SU-DHL-6 (cell line): ENCODE results near the gene SOX5.

Experiments used
- H2AFZ ChIP-seq: fragments of 200-600 bp; sonication (generic); 2 replicates; pipeline ENCODE4 v1.6.1; 2014; ENCODE audit warnings: low read depth, mild to moderate bottlenecking, moderate library complexity, mixed read lengths, antibody characterized with exemption, low read length; ENCODE audit not compliant: severe bottlenecking
- H3F3A ChIP-seq: fragments of 200-600 bp; shearing (Covaris generic); 2 replicates; pipeline ENCODE4 v1.6.0; 2016; ENCODE audit warnings: antibody characterized with exemption, mild to moderate bottlenecking; ENCODE audit not compliant: insufficient read depth
- H3K27ac ChIP-seq: fragments of 200-600 bp; sonication (generic); 2 replicates; pipeline ENCODE4 v1.5.1; 2016; ENCODE audit warnings: low read depth, mild to moderate bottlenecking, low read length, moderate library complexity, mixed read lengths
- H3K27me3 ChIP-seq: fragments of 200-600 bp; sonication (generic), shearing (Covaris generic); 2 replicates; pipeline ENCODE4 v1.6.0; 2014; ENCODE audit warnings: mild to moderate bottlenecking, low read length
- H3K36me3 ChIP-seq: fragments of 200-600 bp; sonication (generic); 2 replicates; pipeline ENCODE4 v1.6.1; 2014; ENCODE audit warnings: mild to moderate bottlenecking, low read length, mixed read lengths
- H3K4me2 ChIP-seq: fragments of 300-600, 200-600 bp; shearing (Covaris generic), sonication (generic); 2 replicates; pipeline ENCODE4 v1.6.0; 2014; ENCODE audit warnings: low read length, low read depth, mild to moderate bottlenecking; ENCODE audit not compliant: poor library complexity, severe bottlenecking
- H3K4me3 ChIP-seq: fragments of 200-600 bp; sonication (generic); 2 replicates; pipeline ENCODE4 v1.5.1; 2014; ENCODE audit warnings: antibody characterized with exemption, low read length, mild to moderate bottlenecking, mixed read lengths; ENCODE audit not compliant: insufficient read depth, poor library complexity, severe bottlenecking
- H3K79me2 ChIP-seq: fragments of 200-600 bp; sonication (generic); 2 replicates; pipeline ENCODE4 v1.6.1; 2014; ENCODE audit warnings: mild to moderate bottlenecking, low read length, moderate library complexity; ENCODE audit not compliant: insufficient read depth
- H3K9ac ChIP-seq: fragments of 200-600 bp; sonication (generic); 2 replicates; pipeline ENCODE4 v1.7.0; 2014; ENCODE audit warnings: mild to moderate bottlenecking, low read length
- H3K9me2 ChIP-seq: fragments of 200-600 bp; sonication (generic); replicated peaks from 2 replicates; pipeline ENCODE4 v1.6.1; 2014; ENCODE audit warnings: low read length; ENCODE audit not compliant: insufficient read depth
- H3K9me3 ChIP-seq: fragments of 200-600 bp; sonication (generic); 2 replicates; pipeline ENCODE4 v1.6.1; 2014; ENCODE audit warnings: low read length, mixed read lengths; ENCODE audit not compliant: insufficient read depth
- H4K20me1 ChIP-seq: fragments of 200-600 bp; sonication (generic); 2 replicates; pipeline ENCODE4 v1.6.1; 2014; ENCODE audit warnings: low read depth, mild to moderate bottlenecking, antibody characterized with exemption, low read length, moderate library complexity, mixed read lengths
- CTCF ChIP-seq: fragments of 200-600 bp; sonication (generic); IDR thresholded peaks from one replicate; pipeline ENCODE4 v1.5.1; 2017; ENCODE audit warnings: antibody characterized with exemption, mild to moderate bottlenecking, low read length, moderate library complexity; ENCODE audit not compliant: insufficient read depth, poor library complexity, severe bottlenecking
- EZH2phosphoT487 ChIP-seq: fragments of 200-600 bp; sonication (generic), shearing (Covaris generic); conservative IDR thresholded peaks from 2 replicates; pipeline ENCODE4 v1.6.1; 2018; ENCODE audit warnings: mild to moderate bottlenecking, antibody characterized with exemption, low read length, moderate library complexity, mixed read lengths

Gene SOX5

GRCh38 chr12:23704992-23705943, 244.2 kb downstream of the SOX5 start:
- Histone ChIP-seq H3K27ac (no peak overlapping the region), H3K9me3 (no peaks in the 10 kb centered on the region), H3K9me2 (no peaks in the 10 kb centered on the region), H4K20me1 (no peaks in the 10 kb centered on the region; the same call in 1 of the 2 replicates), H3K36me3 (no peaks in the 10 kb centered on the region), H3K4me2 (no peak overlapping the region), H3K9ac (no peak overlapping the region), H3K79me2 (no peaks in the 10 kb centered on the region), H2AFZ (no peak overlapping the region), H3K27me3 (no peaks in the 10 kb centered on the region), H3F3A (no peaks in the 10 kb centered on the region), H3K4me3 (no peak overlapping the region)
- TF ChIP-seq CTCF (no peak), EZH2phosphoT487 (no peak)

GRCh38 chr12:23703051-23703450, 246.4 kb downstream of the SOX5 start:
- Histone ChIP-seq H3K9me3 (no peaks in the 10 kb centered on the region), H3K27me3 (no peaks in the 10 kb centered on the region), H3F3A (no peaks in the 10 kb centered on the region), H3K27ac (no peak overlapping the region), H3K4me3 (no peak overlapping the region), H2AFZ (no peak overlapping the region), H3K36me3 (no peaks in the 10 kb centered on the region), H3K9me2 (no peaks in the 10 kb centered on the region), H3K9ac (no peak overlapping the region), H3K79me2 (no peaks in the 10 kb centered on the region), H4K20me1 (no peaks in the 10 kb centered on the region; the same call in 1 of the 2 replicates), H3K4me2 (no peak overlapping the region)
- TF ChIP-seq CTCF (no peak), EZH2phosphoT487 (no peak)

GRCh38 chr12:23699031-23699430, 250.4 kb downstream of the SOX5 start:
- no peaks in the 10 kb centered on the region; the same call in 1 of the 2 replicates for H4K20me1 ChIP-seq
- no peak overlapping the region for H2AFZ ChIP-seq
- H3K9me3 ChIP-seq, result peaks cover 1% of the 10 kb centered on the region; the same call in 1 of the 2 replicates
- no peaks in the 10 kb centered on the region for H3K9me2 ChIP-seq
- no peak overlapping the region for H3K9ac ChIP-seq
- H3K27ac ChIP-seq, result no peak overlapping the region
- H3K79me2 ChIP-seq, result no peaks in the 10 kb centered on the region
- H3F3A ChIP-seq, result no peaks in the 10 kb centered on the region
- TF ChIP-seq EZH2phosphoT487 (no peak), CTCF (no peak)
- no peaks in the 10 kb centered on the region for H3K27me3 ChIP-seq
- no peaks in the 10 kb centered on the region for H3K36me3 ChIP-seq
- H3K4me3 ChIP-seq, result no peak overlapping the region
- no peak overlapping the region for H3K4me2 ChIP-seq
